ENCODE data around the gene GALNT10.

- no peak for TF ChIP-seq CTCF (IDR thresholded peaks at IDR 0.05)
- no peak for TF ChIP-seq ZNF121 (CRISPR knock-in tag; IDR thresholded peaks at IDR 0.05)
- TF ChIP-seq KAT7 (CRISPR knock-in tag; IDR thresholded peaks at IDR 0.05; ENCODE audit: borderline replicate concordance), result no peak
- TF ChIP-seq CBFB (CRISPR knock-in tag; IDR thresholded peaks at IDR 0.05; ENCODE audit: low read depth), result no peak
- TF ChIP-seq TEAD4 (CRISPR knock-in tag; IDR thresholded peaks at IDR 0.05), result no peak
- TF ChIP-seq ZNF317 (CRISPR knock-in tag; IDR thresholded peaks at IDR 0.05; ENCODE audit: borderline replicate concordance, low read depth), result no peak
- TF ChIP-seq ATF3 (CRISPR knock-in tag; conservative IDR thresholded peaks at IDR 0.05), result no peak
- no peak for TF ChIP-seq NR1H2 (CRISPR knock-in tag; IDR thresholded peaks at IDR 0.05)
- no peak for TF ChIP-seq ESRRA (CRISPR knock-in tag; IDR thresholded peaks at IDR 0.05; ENCODE audit: borderline replicate concordance)
- no peak for TF ChIP-seq ZNF263 (CRISPR knock-in tag; IDR thresholded peaks at IDR 0.05; ENCODE audit: low read depth)
- TF ChIP-seq JUN (CRISPR knock-in tag; IDR thresholded peaks at IDR 0.05), result no peak
- TF ChIP-seq, protein P1, sequence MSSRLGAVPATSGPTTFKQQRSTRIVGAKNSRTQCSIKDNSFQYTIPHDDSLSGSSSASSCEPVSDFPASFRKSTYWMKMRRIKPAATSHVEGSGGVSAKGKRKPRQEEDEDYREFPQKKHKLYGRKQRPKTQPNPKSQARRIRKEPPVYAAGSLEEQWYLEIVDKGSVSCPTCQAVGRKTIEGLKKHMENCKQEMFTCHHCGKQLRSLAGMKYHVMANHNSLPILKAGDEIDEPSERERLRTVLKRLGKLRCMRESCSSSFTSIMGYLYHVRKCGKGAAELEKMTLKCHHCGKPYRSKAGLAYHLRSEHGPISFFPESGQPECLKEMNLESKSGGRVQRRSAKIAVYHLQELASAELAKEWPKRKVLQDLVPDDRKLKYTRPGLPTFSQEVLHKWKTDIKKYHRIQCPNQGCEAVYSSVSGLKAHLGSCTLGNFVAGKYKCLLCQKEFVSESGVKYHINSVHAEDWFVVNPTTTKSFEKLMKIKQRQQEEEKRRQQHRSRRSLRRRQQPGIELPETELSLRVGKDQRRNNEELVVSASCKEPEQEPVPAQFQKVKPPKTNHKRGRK (CRISPR knock-in tag; IDR thresholded peaks at IDR 0.05; ENCODE audit: borderline replicate concordance), result no peak
- TF ChIP-seq USF1 (CRISPR knock-in tag; IDR thresholded peaks at IDR 0.05), result no peak
- TF ChIP-seq, protein P2, sequence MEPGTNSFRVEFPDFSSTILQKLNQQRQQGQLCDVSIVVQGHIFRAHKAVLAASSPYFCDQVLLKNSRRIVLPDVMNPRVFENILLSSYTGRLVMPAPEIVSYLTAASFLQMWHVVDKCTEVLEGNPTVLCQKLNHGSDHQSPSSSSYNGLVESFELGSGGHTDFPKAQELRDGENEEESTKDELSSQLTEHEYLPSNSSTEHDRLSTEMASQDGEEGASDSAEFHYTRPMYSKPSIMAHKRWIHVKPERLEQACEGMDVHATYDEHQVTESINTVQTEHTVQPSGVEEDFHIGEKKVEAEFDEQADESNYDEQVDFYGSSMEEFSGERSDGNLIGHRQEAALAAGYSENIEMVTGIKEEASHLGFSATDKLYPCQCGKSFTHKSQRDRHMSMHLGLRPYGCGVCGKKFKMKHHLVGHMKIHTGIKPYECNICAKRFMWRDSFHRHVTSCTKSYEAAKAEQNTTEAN (CRISPR knock-in tag; IDR thresholded peaks at IDR 0.05), result no peak
Measured at GRCh38 chr5:154372661-154373060, 182.1 kb downstream of the GALNT10 start.

Data from WTC11 (cell line).